HK-2 (cell line): ENCODE data around the gene NFIC.
"Not testable (repeated sequence)": the region's sequence is repeated elsewhere in the genome, so short reads cannot be mapped to it uniquely, and the experiment has no call there.

Experiments used
- DNase-seq: peaks from one replicate; pipeline ENCODE4 v3.0.0-alpha.2; 2018; ENCODE audit not compliant: unreplicated experiment

NFIC gene

GRCh38 chr19:3365836-3366752 is at the start of gene NFIC:
Gene NFIC (plus strand): TSS chr19:3366583. CDS start chr19:3366637, 54 bp downstream.
- DNase-seq: peak; percentile 86

- DNase-seq: no peak
These were observed 49.6 kb upstream of the NFIC start for GRCh38 chr19:3316659-3317207.

GRCh38 chr19:3319643-3320353 is 46.6 kb upstream of the NFIC start:
- peak; percentile 56 for DNase-seq

GRCh38 chr19:3320354-3320670 is 46.1 kb upstream of the NFIC start:
- peak; percentile 43 for DNase-seq

- DNase-seq: no peak
These were observed 45.5 kb upstream of the NFIC start for GRCh38 chr19:3320853-3321252.

GRCh38 chr19:3321696-3322095 is 44.7 kb upstream of the NFIC start:
- no peak for DNase-seq

- no peak for DNase-seq
These were observed 44.0 kb upstream of the NFIC start for GRCh38 chr19:3322199-3322978.

- DNase-seq: no peak
These were observed 43.4 kb upstream of the NFIC start for GRCh38 chr19:3323026-3323425.

- DNase-seq: no peak
These were observed 42.7 kb upstream of the NFIC start for GRCh38 chr19:3323658-3324057.

- peak; percentile 60 for DNase-seq
These were observed 42.0 kb upstream of the NFIC start for GRCh38 chr19:3324405-3324856.

GRCh38 chr19:3325451-3325850 is 40.9 kb upstream of the NFIC start:
- no peak for DNase-seq

GRCh38 chr19:3328743-3329142 is 37.6 kb upstream of the NFIC start:
- no peak for DNase-seq

GRCh38 chr19:3330047-3330446 is 36.3 kb upstream of the NFIC start:
- DNase-seq: no peak

- DNase-seq: not testable (repeated sequence)
These were observed 34.2 kb upstream of the NFIC start for GRCh38 chr19:3332232-3332631.

GRCh38 chr19:3333020-3333583 is 33.3 kb upstream of the NFIC start:
- DNase-seq: no peak

GRCh38 chr19:3333662-3334061 is 32.7 kb upstream of the NFIC start:
- no peak for DNase-seq

GRCh38 chr19:3334749-3335430 is 31.5 kb upstream of the NFIC start:
- DNase-seq: not testable (repeated sequence)

- no peak for DNase-seq
These were observed 30.7 kb upstream of the NFIC start for GRCh38 chr19:3335431-3336350.

GRCh38 chr19:3336351-3336679 is 30.1 kb upstream of the NFIC start:
- DNase-seq: no peak
